ENCODE results near the gene FSTL5. TPM values are rescaled to one million over a fixed set of nuclear protein-coding genes. Genes with fewer than 3 reads are reported as not detected.

The FSTL5 gene
- total RNA-seq, 2 donors from 2014 or later, result not detected

DNA sequence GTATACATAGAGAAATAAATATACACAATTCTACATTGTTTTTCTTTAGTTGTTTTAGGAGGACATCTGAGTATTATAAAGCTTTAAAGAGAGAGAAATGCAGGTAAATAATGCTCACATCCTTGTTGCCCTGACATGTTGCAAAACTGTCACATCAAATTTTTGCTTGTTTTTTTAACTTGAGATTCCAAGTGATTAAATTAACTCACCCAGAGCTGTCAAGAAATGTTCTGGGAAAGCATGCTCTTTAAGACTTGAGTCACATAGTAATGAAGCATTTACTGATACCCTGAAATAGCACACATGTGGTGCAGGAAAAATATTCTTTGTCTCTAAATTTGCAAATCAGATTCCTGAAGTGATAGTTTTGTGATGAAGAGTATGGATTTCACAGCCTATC, 665.6 kb downstream of the FSTL5 start:
- Histone ChIP-seq H3K27ac (no peak overlapping the region), H3K4me3 (no peak overlapping the region), H3K36me3 (no peaks in the 10 kb centered on the region), H3K27me3 (no peaks in the 10 kb centered on the region), H3K4me1 (no peaks in the 10 kb centered on the region), H3K9me3 (no peaks in the 10 kb centered on the region)
- TF ChIP-seq, protein P1, sequence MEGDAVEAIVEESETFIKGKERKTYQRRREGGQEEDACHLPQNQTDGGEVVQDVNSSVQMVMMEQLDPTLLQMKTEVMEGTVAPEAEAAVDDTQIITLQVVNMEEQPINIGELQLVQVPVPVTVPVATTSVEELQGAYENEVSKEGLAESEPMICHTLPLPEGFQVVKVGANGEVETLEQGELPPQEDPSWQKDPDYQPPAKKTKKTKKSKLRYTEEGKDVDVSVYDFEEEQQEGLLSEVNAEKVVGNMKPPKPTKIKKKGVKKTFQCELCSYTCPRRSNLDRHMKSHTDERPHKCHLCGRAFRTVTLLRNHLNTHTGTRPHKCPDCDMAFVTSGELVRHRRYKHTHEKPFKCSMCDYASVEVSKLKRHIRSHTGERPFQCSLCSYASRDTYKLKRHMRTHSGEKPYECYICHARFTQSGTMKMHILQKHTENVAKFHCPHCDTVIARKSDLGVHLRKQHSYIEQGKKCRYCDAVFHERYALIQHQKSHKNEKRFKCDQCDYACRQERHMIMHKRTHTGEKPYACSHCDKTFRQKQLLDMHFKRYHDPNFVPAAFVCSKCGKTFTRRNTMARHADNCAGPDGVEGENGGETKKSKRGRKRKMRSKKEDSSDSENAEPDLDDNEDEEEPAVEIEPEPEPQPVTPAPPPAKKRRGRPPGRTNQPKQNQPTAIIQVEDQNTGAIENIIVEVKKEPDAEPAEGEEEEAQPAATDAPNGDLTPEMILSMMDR (IDR thresholded peaks at IDR 0.05), result no peak
- no peak for DNase-seq (ENCODE audit: low spot score)

DNA sequence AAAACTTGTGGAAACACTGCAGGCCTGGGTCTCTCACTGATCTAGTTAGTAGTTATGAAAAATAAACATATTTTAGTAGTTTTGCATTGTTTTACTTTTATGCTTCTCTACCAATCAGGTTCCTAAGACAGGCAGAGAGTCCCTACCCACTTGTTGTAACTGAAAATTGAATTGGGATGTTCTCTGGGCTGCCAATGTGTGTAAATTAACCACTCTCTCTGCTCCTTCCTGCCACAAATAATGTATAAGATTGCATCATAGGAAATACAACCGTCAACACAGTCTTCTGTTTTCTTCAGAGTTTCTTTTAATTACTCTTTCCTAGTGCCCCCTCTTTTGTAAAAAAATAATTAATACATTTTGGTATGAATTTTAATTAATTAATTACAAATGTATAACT, 677.3 kb downstream of the FSTL5 start:
- no peak for DNase-seq (ENCODE audit: low spot score)
- Histone ChIP-seq H3K27ac (no peak overlapping the region), H3K4me3 (no peak overlapping the region), H3K36me3 (no peaks in the 10 kb centered on the region), H3K27me3 (no peaks in the 10 kb centered on the region), H3K4me1 (no peaks in the 10 kb centered on the region), H3K9me3 (no peaks in the 10 kb centered on the region)
- TF ChIP-seq, protein P1 (IDR thresholded peaks at IDR 0.05), result no peak

DNA sequence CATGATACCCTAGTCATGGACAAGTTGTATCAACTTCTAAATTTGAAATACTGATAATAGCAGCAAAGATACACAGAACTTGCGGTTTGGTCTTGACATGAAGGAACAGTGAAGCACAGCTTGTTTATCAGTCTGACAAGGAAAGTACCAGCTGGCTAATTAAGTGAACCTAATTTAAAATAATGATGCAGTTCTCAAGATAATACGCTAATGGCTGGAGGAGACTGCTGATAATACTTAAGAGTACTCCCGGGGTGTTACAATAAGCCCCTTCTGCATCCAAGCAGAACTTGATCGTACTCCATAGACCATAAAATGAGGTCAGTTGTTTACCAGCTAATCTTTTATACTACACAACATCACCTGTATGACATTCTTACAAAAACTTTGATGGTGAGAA, 697.5 kb downstream of the FSTL5 start:
- TF ChIP-seq, protein P1 (IDR thresholded peaks at IDR 0.05), result no peak
- Histone ChIP-seq H3K9me3 (no peaks in the 10 kb centered on the region), H3K36me3 (no peaks in the 10 kb centered on the region), H3K4me3 (no peak overlapping the region), H3K27me3 (no peaks in the 10 kb centered on the region), H3K27ac (no peak overlapping the region), H3K4me1 (no peaks in the 10 kb centered on the region)
- DNase-seq (ENCODE audit: low spot score), result no peak

DNA sequence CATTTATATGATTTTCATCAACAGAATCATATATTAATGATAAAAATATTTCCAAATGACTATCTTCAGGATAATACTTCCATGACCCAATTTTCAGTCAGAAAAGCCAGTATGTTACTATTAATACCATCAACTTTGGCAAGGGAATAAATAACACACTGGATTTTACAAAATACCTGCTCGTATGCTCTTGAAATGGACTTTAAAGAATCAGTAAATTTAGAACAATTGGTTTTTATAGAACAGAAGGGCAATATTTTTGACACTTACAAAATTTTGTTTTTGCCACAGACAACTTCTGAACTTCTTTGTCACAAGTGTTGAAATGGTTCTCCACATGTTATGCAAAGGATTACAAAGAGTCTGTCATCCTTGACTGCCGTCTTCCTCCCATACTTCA, 700.4 kb downstream of the FSTL5 start:
- TF ChIP-seq, protein P1 (IDR thresholded peaks at IDR 0.05), result no peak
- Histone ChIP-seq H3K27ac (no peak overlapping the region), H3K27me3 (no peaks in the 10 kb centered on the region), H3K4me1 (no peaks in the 10 kb centered on the region), H3K36me3 (no peaks in the 10 kb centered on the region), H3K4me3 (no peak overlapping the region), H3K9me3 (no peaks in the 10 kb centered on the region)
- no peak for DNase-seq (ENCODE audit: low spot score)

DNA sequence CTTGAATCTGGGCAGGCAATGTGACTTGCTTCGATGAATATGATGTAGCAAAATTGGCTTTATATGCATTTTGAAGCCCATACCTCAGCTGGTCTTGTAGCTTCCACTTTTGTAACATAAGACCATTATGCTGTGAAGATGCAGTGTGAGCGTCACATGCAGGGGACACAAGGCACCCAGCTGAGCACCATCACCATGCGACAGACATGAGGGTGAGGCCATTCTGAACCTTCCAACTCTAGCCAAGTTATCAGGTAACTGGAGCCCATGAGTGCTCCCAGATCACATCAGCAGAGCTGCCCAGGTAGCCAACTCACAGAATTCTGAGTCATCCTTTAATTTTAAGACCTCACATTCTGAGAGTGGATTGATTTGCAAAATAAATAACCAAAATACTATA, 705.9 kb downstream of the FSTL5 start:
- H3K4me1 ChIP-seq, result no peaks in the 10 kb centered on the region
- TF ChIP-seq, protein P1 (IDR thresholded peaks at IDR 0.05), result no peak
- no peak overlapping the region for H3K27ac ChIP-seq
- no peak for DNase-seq (ENCODE audit: low spot score)
- H3K9me3 ChIP-seq, result peaks cover 0 to 5% of the 10 kb centered on the region in 2 donors
- H3K36me3 ChIP-seq, result no peaks in the 10 kb centered on the region
- no peak overlapping the region for H3K4me3 ChIP-seq
- no peaks in the 10 kb centered on the region for H3K27me3 ChIP-seq

DNA sequence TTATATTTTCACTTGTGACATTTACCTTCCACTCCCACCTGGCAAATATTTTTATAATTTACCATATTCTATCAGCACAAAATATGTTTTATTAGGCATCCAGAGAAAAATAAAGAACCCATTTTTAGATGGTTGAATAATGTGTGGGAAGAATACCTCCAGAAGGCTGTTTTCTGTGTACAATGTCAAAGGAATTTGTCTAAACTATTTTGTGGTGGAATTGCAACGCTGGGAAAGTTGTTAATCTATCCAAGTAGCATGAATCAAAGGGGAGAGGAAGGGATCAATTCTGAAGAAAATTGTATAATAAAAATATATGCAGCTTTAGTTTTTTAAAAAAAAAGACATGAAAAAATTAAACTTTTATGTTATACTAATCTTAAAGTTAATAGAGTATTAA, 706.5 kb downstream of the FSTL5 start:
- Histone ChIP-seq H3K27me3 (no peaks in the 10 kb centered on the region), H3K4me1 (no peaks in the 10 kb centered on the region), H3K27ac (no peak overlapping the region), H3K9me3 (peaks cover 0 to 5% of the 10 kb centered on the region in 2 donors), H3K36me3 (no peaks in the 10 kb centered on the region), H3K4me3 (no peak overlapping the region)
- TF ChIP-seq, protein P1 (IDR thresholded peaks at IDR 0.05), result no peak
- DNase-seq (ENCODE audit: low spot score), result no peak
